B cell (primary cell): ENCODE results near the gene PDE11A. TPM values are rescaled to one million over a fixed set of nuclear protein-coding genes. Genes with fewer than 3 reads are reported as not detected.

Experiments
- ATAC-seq: fragments of 200-7000 bp; cut with Tn5 transposase; one replicate; pipeline ENCODE4 v1.10.0; 2021; ENCODE audit warnings: low read depth, mild to moderate bottlenecking, moderate number of reproducible peaks, moderate library complexity
- CTCF ChIA-PET: fragments of 350-600 bp; sonication (Branson Sonifier 250); formaldehyde crosslinking; loops from one replicate; lab custom pipeline; 2021; ENCODE audit warnings: antibody characterized with exemption, inconsistent platforms; lab: Charles Lee
- POLR2A ChIA-PET: fragments of 350-600 bp; sonication (Branson Sonifier 250); formaldehyde crosslinking; loops from one replicate; lab custom pipeline; 2021; ENCODE audit warnings: antibody characterized with exemption; lab: Charles Lee
- DNase-seq: peaks from one replicate; pipeline ENCODE4 v3.0.0; 2013
- H2AFZ ChIP-seq: 2 replicates; pipeline ENCODE4 v1.6.1; 2012; ENCODE audit warnings: mild to moderate bottlenecking, low read depth, low read length; ENCODE audit not compliant: insufficient read depth, poor library complexity, severe bottlenecking
- H3K27ac ChIP-seq, 2 donors: 1 replicate in 1 of 2; 2 replicates in 1 of 2; pipeline ENCODE4 v1.5.1; 2012 to 2013; ENCODE audit warnings: low read length in 2 of 2, mild to moderate bottlenecking in 2 of 2, moderate library complexity in 1 of 2
- H3K27me3 ChIP-seq, 4 experiments: fragments of 200-600 bp in 1 of 4; sonication (generic) in 1 of 4; replicated peaks in 1 of 4; 1 replicate in 2 of 4; 2 replicates in 2 of 4; pipeline versions ENCODE4 v1.6.1 to v1.7.0; 2013 to 2016; ENCODE audit warnings: low read length in 3 of 4, mild to moderate bottlenecking in 2 of 4, mixed read lengths in 1 of 4, moderate library complexity in 1 of 4; ENCODE audit not compliant: insufficient read depth in 4 of 4, control insufficient read depth in 3 of 4; ENCODE audit errors: control extremely low read depth in 1 of 4
- H3K36me3 ChIP-seq, 2 experiments: replicated peaks in 1 of 2; 1 replicate in 1 of 2; 2 replicates in 1 of 2; pipeline versions ENCODE4 v1.6.1 to v1.7.1; 2013; ENCODE audit warnings: low read length in 1 of 2; ENCODE audit not compliant: insufficient read depth in 2 of 2, control insufficient read depth in 1 of 2; ENCODE audit errors: control extremely low read depth in 1 of 2, extremely low read depth in 1 of 2
- H3K4me1 ChIP-seq, 2 donors: fragments of 200-600 bp in 1 of 2; sonication (generic) in 1 of 2; 1 replicate in 1 of 2; 2 replicates in 1 of 2; pipeline versions ENCODE4 v1.5.1 to v1.6.1; 2013 to 2017; ENCODE audit warnings: low read length in 2 of 2; ENCODE audit not compliant: control insufficient read depth in 2 of 2, insufficient read depth in 2 of 2
- H3K4me2 ChIP-seq: replicated peaks from 2 replicates; pipeline ENCODE3; 2012; ENCODE audit warnings: mild to moderate bottlenecking, low read depth, low read length; ENCODE audit not compliant: poor library complexity, severe bottlenecking
- H3K4me3 ChIP-seq, 5 experiments: fragments of 200-600 bp in 1 of 5; sonication (generic) in 1 of 5; 1 replicate in 3 of 5; 2 replicates in 2 of 5; pipeline versions ENCODE4 v1.5.1 to v1.7.0; 2011 to 2016; ENCODE audit warnings: low read length in 4 of 5, mild to moderate bottlenecking in 4 of 5, low read depth in 2 of 5, control low read depth in 1 of 5, moderate library complexity in 1 of 5; ENCODE audit not compliant: insufficient read depth in 1 of 5; ENCODE audit errors: control extremely low read depth in 1 of 5, extremely low read depth in 1 of 5
- H3K79me2 ChIP-seq: fragments of 200-600 bp; sonication (generic); one replicate; pipeline ENCODE4 v1.6.0; 2016; ENCODE audit warnings: low read length; ENCODE audit not compliant: control insufficient read depth, insufficient read depth
- H3K9ac ChIP-seq: fragments of 200-600 bp; sonication (generic); 2 replicates; pipeline ENCODE4 v1.6.1; 2017; ENCODE audit warnings: mild to moderate bottlenecking, low read length, moderate library complexity
- H3K9me3 ChIP-seq, 3 donors: one replicate each; pipeline versions ENCODE4 v1.6.1 to v1.7.1; 2013; ENCODE audit warnings: low read length in 2 of 3; ENCODE audit not compliant: control insufficient read depth in 2 of 3, insufficient read depth in 1 of 3; ENCODE audit errors: control extremely low read depth in 1 of 3
- H4K20me1 ChIP-seq: 2 replicates; pipeline ENCODE4 v1.6.0; 2012; ENCODE audit warnings: mild to moderate bottlenecking, low read length; ENCODE audit not compliant: insufficient read depth, control insufficient read depth, poor library complexity, severe bottlenecking
- H3K27ac Mint-ChIP-seq: one replicate; pipeline ENCODE4 v1.8.0; 2021; ENCODE audit warnings: mixed read lengths
- H3K27me3 Mint-ChIP-seq: one replicate; pipeline ENCODE4 v1.8.0; 2021; ENCODE audit warnings: mixed read lengths
- H3K4me1 Mint-ChIP-seq: one replicate; pipeline ENCODE4 v1.8.0; 2021; ENCODE audit warnings: mixed read lengths
- H3K4me3 Mint-ChIP-seq: one replicate; pipeline ENCODE4 v1.8.0; 2021; ENCODE audit warnings: mixed read lengths
- H3K9me3 Mint-ChIP-seq: one replicate; pipeline ENCODE4 v1.8.0; 2022; ENCODE audit warnings: mixed read lengths; ENCODE audit not compliant: insufficient read depth
- EZH2 ChIP-seq: IDR thresholded peaks from 2 replicates; pipeline ENCODE4 v1.6.1; 2012; ENCODE audit warnings: borderline replicate concordance, low read depth, mild to moderate bottlenecking, moderate library complexity, low read length; ENCODE audit not compliant: insufficient read depth, poor library complexity, severe bottlenecking
- WGBS: methylation state at CpG from one replicate; pipeline ENCODE4 v1.1.5; 2013; ENCODE audit warnings: missing lambda C conversion rate; ENCODE audit not compliant: insufficient coverage; 5-methylcytosine and 5-hydroxymethylcytosine counted together
- intact Hi-C: fragments of 100-400 bp; cut with micrococcal nuclease; formaldehyde crosslinking; loops from one replicate; pipeline ENCODE4 v1.10.0; 2022
- polyA plus RNA-seq: library from polyadenylated mRNA; depleted of rRNA; stranded (reverse); fragments of >200 nt; gene quantifications from 2 replicates; pipeline ENCODE4 v1.2.3, GENCODE V29; 2012
- total RNA-seq, 2 donors: library from RNA; stranded (reverse); fragments of 120-200 nt in 1 of 2; gene quantifications; 1 replicate in 1 of 2; 2 replicates in 1 of 2; pipeline versions ENCODE4 v1.2.3 to v1.2.4, GENCODE V29; 2013 to 2022
- TF ChIP-seq, protein P1 (sequence below): fragments of 200-600 bp; IDR thresholded peaks from one replicate; pipeline ENCODE4 v1.8.0; 2022; ENCODE audit warnings: antibody characterized with exemption, mild to moderate bottlenecking

PDE11A gene
- total and polyA plus RNA-seq, 2 donors (not counting 1 experiment from before 2014, with no cell fraction given), result 0.25 TPM; not detected in 1

DNA sequence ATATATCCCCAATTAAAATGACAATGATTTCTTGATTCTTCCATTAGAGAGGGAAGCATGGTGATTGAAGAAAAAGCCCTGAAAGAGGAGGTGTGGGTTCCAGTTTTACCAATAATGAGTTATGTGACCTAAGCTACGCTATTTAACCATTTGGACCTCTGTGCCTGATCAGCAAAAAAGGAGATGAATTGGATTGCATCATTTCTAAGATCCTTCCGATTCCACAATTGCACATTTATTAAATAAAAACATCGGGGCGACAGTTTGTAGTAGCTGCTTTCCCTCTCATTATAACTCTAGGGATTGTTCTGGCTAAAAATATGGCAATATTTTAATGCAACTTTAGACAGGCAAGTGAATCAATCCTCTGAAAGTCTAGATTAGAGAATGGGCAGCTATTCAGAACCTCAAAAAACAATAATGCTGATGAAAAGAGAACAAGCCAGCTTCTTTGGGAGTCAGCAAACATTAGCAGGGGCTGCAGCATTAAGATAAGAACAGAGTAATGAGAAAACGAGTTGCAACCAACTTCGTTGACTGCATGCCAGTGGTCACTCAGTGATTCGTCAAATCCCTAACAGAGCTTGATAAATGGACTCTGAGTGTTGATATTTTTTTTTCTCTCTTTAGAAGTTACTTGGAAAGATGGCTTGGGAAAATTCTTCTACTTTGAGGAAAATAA lies 378.8 kb downstream of the PDE11A start:
- Histone ChIP-seq H3K27ac (no peak overlapping the region), H3K79me2 (no peaks in the 10 kb centered on the region), H3K4me3 (no peak overlapping the region), H3K27me3 (no peaks in the 10 kb centered on the region), H3K9ac (no peak overlapping the region), H3K4me1 (no peaks in the 10 kb centered on the region), H3K4me2 (no peak overlapping the region), H2AFZ (no peak overlapping the region), H4K20me1 (no peaks in the 10 kb centered on the region), H3K9me3 (no peaks in the 10 kb centered on the region), H3K36me3 (no peaks in the 10 kb centered on the region)
- WGBS, result 62% methylated on average over 2 of the region's 7 CpGs
- ChIA-PET POLR2A (no interaction called here), CTCF (no interaction called here)
- H3K4me1 Mint-ChIP-seq, result no peaks in the 10 kb centered on the region
- ATAC-seq, result no peak
- TF ChIP-seq, protein P1, sequence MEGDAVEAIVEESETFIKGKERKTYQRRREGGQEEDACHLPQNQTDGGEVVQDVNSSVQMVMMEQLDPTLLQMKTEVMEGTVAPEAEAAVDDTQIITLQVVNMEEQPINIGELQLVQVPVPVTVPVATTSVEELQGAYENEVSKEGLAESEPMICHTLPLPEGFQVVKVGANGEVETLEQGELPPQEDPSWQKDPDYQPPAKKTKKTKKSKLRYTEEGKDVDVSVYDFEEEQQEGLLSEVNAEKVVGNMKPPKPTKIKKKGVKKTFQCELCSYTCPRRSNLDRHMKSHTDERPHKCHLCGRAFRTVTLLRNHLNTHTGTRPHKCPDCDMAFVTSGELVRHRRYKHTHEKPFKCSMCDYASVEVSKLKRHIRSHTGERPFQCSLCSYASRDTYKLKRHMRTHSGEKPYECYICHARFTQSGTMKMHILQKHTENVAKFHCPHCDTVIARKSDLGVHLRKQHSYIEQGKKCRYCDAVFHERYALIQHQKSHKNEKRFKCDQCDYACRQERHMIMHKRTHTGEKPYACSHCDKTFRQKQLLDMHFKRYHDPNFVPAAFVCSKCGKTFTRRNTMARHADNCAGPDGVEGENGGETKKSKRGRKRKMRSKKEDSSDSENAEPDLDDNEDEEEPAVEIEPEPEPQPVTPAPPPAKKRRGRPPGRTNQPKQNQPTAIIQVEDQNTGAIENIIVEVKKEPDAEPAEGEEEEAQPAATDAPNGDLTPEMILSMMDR, result no peak
- TF ChIP-seq EZH2, result no peak
- H3K4me3 Mint-ChIP-seq, result no peak overlapping the region
- no peak overlapping the region for H3K27ac Mint-ChIP-seq
- H3K9me3 Mint-ChIP-seq, result no peaks in the 10 kb centered on the region
- peaks cover 16% of the 10 kb centered on the region for H3K27me3 Mint-ChIP-seq
- intact Hi-C loops, result no loop called here
- no peak for DNase-seq

DNA sequence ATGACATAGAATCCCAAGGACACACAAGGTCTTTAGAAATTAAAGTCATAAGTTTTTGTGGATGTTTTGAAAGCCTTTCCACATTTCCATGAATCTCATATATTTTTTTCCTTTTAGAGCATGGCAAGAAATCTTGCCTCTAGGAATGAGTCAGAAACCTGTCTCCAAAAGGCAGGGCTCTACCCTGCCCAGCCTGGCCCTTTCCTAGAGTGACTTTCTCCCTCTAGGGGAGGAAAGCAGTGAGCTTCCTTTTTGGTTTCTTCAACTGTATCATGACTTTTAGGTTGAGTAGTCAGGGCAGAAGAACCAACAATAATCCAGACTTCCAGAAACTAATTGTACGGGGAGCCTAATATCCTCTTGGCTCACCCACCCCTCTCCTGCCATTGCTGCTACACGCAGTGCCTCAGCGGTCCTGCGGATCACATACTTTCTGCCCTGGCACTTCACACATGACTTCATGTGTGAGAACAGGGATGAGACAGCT lies 379.8 kb downstream of the PDE11A start:
- Histone ChIP-seq H3K79me2 (no peaks in the 10 kb centered on the region), H3K4me3 (no peak overlapping the region), H3K9ac (no peak overlapping the region), H3K9me3 (no peaks in the 10 kb centered on the region), H2AFZ (no peak overlapping the region), H3K27ac (no peak overlapping the region), H4K20me1 (no peaks in the 10 kb centered on the region), H3K4me2 (no peak overlapping the region), H3K27me3 (no peaks in the 10 kb centered on the region), H3K4me1 (no peaks in the 10 kb centered on the region), H3K36me3 (no peaks in the 10 kb centered on the region)
- H3K27ac Mint-ChIP-seq, result no peak overlapping the region
- no peak overlapping the region for H3K4me3 Mint-ChIP-seq
- ChIA-PET POLR2A (no interaction called here), CTCF (no interaction called here)
- no peak for DNase-seq
- no peaks in the 10 kb centered on the region for H3K4me1 Mint-ChIP-seq
- no peaks in the 10 kb centered on the region for H3K9me3 Mint-ChIP-seq
- peaks cover 16% of the 10 kb centered on the region for H3K27me3 Mint-ChIP-seq
- 93% methylated on average over 4 of the region's 4 CpGs for WGBS
- TF ChIP-seq EZH2, result no peak
- TF ChIP-seq, protein P1, result no peak
- intact Hi-C loops, result no loop called here
- no peak for ATAC-seq
